Breast epithelium (tissue), 3 donors: ENCODE results near the gene ZNF593.

Experiments used
- CTCF ChIP-seq, 3 donors: fragments of 450-650 bp; IDR thresholded peaks; one replicate each; pipeline ENCODE4 v1.5.1; 2016 to 2017; ENCODE audit warnings: antibody characterized with exemption in 3 of 3, mild to moderate bottlenecking in 3 of 3, moderate library complexity in 3 of 3
- POLR2A ChIP-seq: fragments of 450-650 bp; IDR thresholded peaks from one replicate; pipeline ENCODE4 v1.6.1; 2016; ENCODE audit warnings: antibody characterized with exemption, mild to moderate bottlenecking, moderate library complexity
- POLR2AphosphoS5 ChIP-seq, 3 donors: sonication (generic); formaldehyde crosslinking; IDR thresholded peaks; one replicate each; pipeline ENCODE4 v1.6.1; 2017; ENCODE audit warnings: antibody characterized with exemption in 3 of 3

- TF ChIP-seq CTCF (IDR thresholded peaks at IDR 0.05) (no peak), POLR2A (no peak), POLR2AphosphoS5 (IDR thresholded peaks at IDR 0.05) (no peak)
Observed at GRCh38 chr1:26127235-26128163, 42.2 kb upstream of the ZNF593 start.
